Measurements from ENCODE around the gene TMEM143. TPM values are rescaled to one million over a fixed set of nuclear protein-coding genes. Genes with fewer than 3 reads are reported as not detected.

TMEM143 gene
- total RNA-seq, 1 experiment from 2014 or later, result 24.8 TPM

DNA sequence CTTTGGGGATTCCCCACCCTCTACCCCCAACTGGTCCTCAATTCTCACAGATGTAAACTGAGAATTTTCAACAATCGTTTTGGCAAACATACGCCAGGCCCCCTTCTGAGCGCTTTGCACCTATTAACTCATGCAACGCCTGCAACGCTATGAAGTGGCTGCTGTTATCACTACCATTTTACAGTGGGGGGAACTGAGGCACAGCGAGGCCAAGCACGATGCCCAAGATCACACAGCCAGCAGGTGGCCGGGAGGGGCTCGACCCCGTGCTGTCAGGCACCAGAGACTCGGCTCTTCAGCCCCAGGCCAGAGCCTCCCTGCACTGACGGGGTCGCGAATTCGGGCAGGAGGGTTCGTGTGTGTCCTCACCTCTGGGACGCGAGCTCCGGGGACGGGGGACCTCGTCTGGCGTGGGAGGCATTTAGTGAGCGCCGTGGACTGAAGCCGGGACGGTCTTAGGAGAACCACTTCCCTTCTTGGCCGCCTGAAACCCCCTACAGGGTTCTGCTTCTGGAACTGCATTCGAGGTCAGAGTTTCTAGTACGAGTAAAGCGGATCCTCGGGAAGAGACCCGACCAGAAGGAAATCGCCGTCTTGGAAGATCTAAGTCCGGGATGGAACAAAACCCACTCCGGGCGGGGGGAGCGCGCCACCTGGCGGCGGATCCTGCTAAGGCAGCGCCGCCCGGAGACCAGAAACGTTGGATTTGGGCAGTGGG is 72.8 kb downstream of the TMEM143 start:
- Histone ChIP-seq H3K27ac (no peak overlapping the region), H2AFZ (peak overlapping the region; percentile 75), H3K9me2 (ENCODE audit: insufficient read depth) (no peaks in the 10 kb centered on the region), H3K79me2 (ENCODE audit: low read depth) (no peaks in the 10 kb centered on the region), H4K20me1 (ENCODE audit: insufficient read depth) (no peaks in the 10 kb centered on the region; the same call in 1 of the 2 replicates), H3K4me2 (peak overlapping the region; percentile 99), H3K4me3 (peak overlapping the region; percentile 70), H3K9me3 (ENCODE audit: insufficient read depth, low read depth) (0 out of 2 replicates have a peak, but pooled peaks cover 5% of the 10 kb centered on the region), H3F3A (ENCODE audit: insufficient read depth, low read depth) (peaks cover 54% of the 10 kb centered on the region), H3K4me1 (replicated peaks; ENCODE audit: insufficient read depth) (peaks cover 13% of the 10 kb centered on the region), H3K36me3 (ENCODE audit: low read depth) (peaks cover 11% of the 10 kb centered on the region), H3K27me3 (ENCODE audit: insufficient read depth, low read depth) (no peaks in the 10 kb centered on the region)
- no TSS peak for BruUV-seq (replicated peaks)
- intact Hi-C loops (cut with micrococcal nuclease; ENCODE audit: unreplicated experiment), result loop anchor here (1.0 to 5.0 kb wide), 3 partner anchors 20 to 41 kb away; no protein-coding TSS in a partner anchor
- TF ChIP-seq EZH2 (IDR thresholded peaks at IDR 0.05; ENCODE audit: low read depth) (no peak), CTCF (conservative IDR thresholded peaks at IDR 0.05) (peak; percentile 99)
- POLR2A ChIA-PET (ENCODE audit: unreplicated experiment), result interaction anchor here (0.6 kb wide), 1 partner anchor 18 kb away, joined by 33 read pairs; no protein-coding TSS in a partner anchor
- DNase-seq, result peak; percentile 65 to 82
- CTCF ChIA-PET, result interaction anchor here (0.6 to 1.6 kb wide), 3 partner anchors 18 to 72 kb away, joined by 3 to 6 read pairs (median 4); no protein-coding TSS in a partner anchor

DNA sequence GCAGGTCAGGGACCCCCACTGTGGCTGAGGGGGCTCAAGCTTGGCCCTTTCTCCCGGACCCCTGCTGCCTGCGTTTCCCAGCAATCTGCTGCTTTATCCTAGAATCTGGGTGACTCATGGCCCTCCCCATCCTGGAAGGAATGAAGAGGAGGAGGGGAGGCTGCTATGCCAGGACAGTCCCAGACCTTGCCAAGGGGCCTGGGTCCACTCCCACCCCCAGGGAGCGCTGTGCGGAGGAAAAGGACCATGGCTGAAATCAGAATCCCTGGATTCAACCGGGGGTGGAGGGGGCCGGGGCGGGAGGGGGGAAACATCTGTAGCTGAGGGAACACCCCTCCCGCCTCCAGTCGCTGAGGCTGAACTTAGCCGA is 73.4 kb downstream of the TMEM143 start:
- ChIA-PET POLR2A (ENCODE audit: unreplicated experiment) (interaction anchor here (0.6 kb wide), 2 partner anchors 18 to 20 kb away, joined by 5 to 33 read pairs; no protein-coding TSS in a partner anchor), CTCF (interaction anchor here (0.5 to 1.6 kb wide), 3 partner anchors 18 to 73 kb away, joined by 3 to 6 read pairs (median 3); no protein-coding TSS in a partner anchor)
- Histone ChIP-seq H3K9me2 (ENCODE audit: insufficient read depth) (no peaks in the 10 kb centered on the region), H3K27me3 (ENCODE audit: insufficient read depth, low read depth) (no peaks in the 10 kb centered on the region), H3K9me3 (ENCODE audit: insufficient read depth, low read depth) (0 out of 2 replicates have a peak, but pooled peaks cover 5% of the 10 kb centered on the region), H3K4me3 (peak overlapping the region; percentile 70; the same call in 1 of the 2 replicates), H3K4me2 (peak overlapping the region; percentile 99), H2AFZ (peak overlapping the region; percentile 67), H3F3A (ENCODE audit: insufficient read depth, low read depth) (peaks cover 59% of the 10 kb centered on the region), H4K20me1 (ENCODE audit: insufficient read depth) (no peaks in the 10 kb centered on the region; the same call in 1 of the 2 replicates), H3K79me2 (ENCODE audit: low read depth) (no peaks in the 10 kb centered on the region), H3K27ac (no peak overlapping the region), H3K36me3 (ENCODE audit: low read depth) (peaks cover 16% of the 10 kb centered on the region), H3K4me1 (replicated peaks; ENCODE audit: insufficient read depth) (peaks cover 13% of the 10 kb centered on the region)
- DNase-seq, result peak; percentile 53 to 55
- TF ChIP-seq EZH2 (IDR thresholded peaks at IDR 0.05; ENCODE audit: low read depth) (no peak), CTCF (conservative IDR thresholded peaks at IDR 0.05) (no peak)
- no TSS peak for BruUV-seq (replicated peaks)
- intact Hi-C loops (cut with micrococcal nuclease; ENCODE audit: unreplicated experiment), result loop anchor here (5.0 kb wide), 1 partner anchor 42 kb away; no protein-coding TSS in a partner anchor

- Histone ChIP-seq H3K4me3 (no peak overlapping the region), H3K4me2 (no peak overlapping the region), H3K9me2 (ENCODE audit: insufficient read depth) (no peaks in the 10 kb centered on the region), H3K36me3 (ENCODE audit: low read depth) (peaks cover 30% of the 10 kb centered on the region), H3K27me3 (ENCODE audit: insufficient read depth, low read depth) (no peaks in the 10 kb centered on the region), H4K20me1 (ENCODE audit: insufficient read depth) (no peaks in the 10 kb centered on the region; the same call in 1 of the 2 replicates), H3K79me2 (ENCODE audit: low read depth) (no peaks in the 10 kb centered on the region), H3K9me3 (ENCODE audit: insufficient read depth, low read depth) (peaks cover 5% of the 10 kb centered on the region; the same call in 1 of the 2 replicates), H3K4me1 (replicated peaks; ENCODE audit: insufficient read depth) (peaks cover 13% of the 10 kb centered on the region), H2AFZ (no peak overlapping the region), H3F3A (ENCODE audit: insufficient read depth, low read depth) (peaks cover 63% of the 10 kb centered on the region), H3K27ac (no peak overlapping the region)
- BruUV-seq (replicated peaks), result no TSS peak
- DNase-seq, result no peak
- intact Hi-C loops (cut with micrococcal nuclease; ENCODE audit: unreplicated experiment), result no loop called here
- no peak for TF ChIP-seq EZH2 (IDR thresholded peaks at IDR 0.05; ENCODE audit: low read depth)
- ChIA-PET POLR2A (ENCODE audit: unreplicated experiment) (no interaction called here), CTCF (interaction anchor here (0.5 to 0.8 kb wide), 2 partner anchors 16 to 426 kb away, joined by 5 to 6 read pairs; no protein-coding TSS in a partner anchor)
Measured at GRCh38 chr19:48287748-48288147, 76.0 kb downstream of the TMEM143 start.
